Epidermal melanocyte (primary cell): ENCODE data around the gene PCDHGB5.

ENCODE experiments used
- DNase-seq: peaks from one replicate; pipeline ENCODE4 v3.0.0; 2011; ENCODE audit warnings: low spot score; ENCODE audit not compliant: insufficient read length

The PCDHGB5 gene

DNA sequence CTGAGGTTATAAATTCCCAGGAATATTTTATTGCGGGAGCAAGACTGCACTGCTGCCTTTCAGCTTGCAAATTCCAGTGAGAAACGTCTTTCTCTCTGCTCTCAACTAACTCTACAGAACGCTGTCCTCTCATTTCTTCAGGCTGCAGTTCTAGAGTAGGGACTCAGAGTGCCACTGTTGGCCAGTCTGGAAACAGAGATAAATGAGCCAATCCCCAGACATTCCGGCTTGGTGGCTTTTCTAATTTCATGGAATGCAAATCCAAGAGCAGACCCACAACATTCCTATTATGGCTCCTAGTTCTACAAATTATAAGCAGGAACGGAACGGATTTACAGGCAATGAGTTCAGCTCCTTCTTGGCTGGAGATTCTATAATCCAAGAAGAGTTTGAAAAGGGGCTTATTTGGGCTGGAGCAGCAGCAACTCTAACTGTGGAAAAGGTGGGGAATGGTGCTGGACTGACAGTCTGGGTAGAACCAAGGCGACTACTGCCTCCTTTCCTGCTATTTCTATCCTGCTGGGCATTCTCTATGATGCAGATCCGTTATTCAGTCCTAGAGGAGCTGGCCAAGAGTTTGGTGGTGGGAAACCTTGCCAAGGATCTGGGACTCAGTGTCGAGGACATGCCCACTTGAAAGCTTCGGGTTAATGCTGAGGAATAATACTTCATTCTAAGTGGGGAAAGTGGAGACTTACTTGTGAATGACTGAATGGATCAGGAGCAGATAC, 41.8 kb downstream of the PCDHGB5 start:
- DNase-seq, result no peak

- no peak for DNase-seq
Measured at GRCh38 chr5:141440341-141440740, 42.6 kb downstream of the PCDHGB5 start.

DNA sequence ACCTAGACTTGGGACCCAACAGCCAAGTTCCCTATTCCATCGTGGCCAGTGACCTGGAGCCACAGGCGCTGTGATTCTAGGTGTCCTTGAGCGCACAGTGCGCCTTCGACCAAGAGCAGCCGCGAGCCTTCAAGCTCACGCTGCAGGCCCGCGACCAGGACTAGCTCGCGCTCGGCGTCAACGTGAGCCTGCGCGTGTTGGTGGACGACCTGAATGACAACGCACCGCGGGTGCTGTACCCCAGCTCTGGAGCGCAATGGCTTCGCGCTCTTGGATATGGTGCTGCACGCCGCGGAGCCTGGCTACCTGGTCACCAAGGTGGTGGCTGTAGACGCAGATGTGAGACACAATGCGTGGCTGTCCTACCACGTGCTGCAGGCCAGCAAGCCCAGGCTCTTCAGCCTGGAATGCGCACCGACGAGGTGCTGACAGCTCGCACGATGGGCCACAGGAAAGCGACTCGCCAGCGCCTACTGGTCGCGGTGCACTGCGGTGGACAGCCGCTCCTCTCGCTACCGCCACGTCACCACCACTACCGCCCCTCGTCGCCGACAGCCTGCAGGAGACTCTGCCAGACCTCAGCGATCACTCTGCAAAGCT, 43.9 kb downstream of the PCDHGB5 start:
- no peak for DNase-seq
